HEK293 (cell line): ENCODE results near the gene MTA3.

Experiments used
- KLF9 ChIP-seq: fragments of 450-650 bp; formaldehyde crosslinking; IDR thresholded peaks from 2 replicates; pipeline ENCODE4 v1.5.1; 2016; ENCODE audit warnings: missing biosample characterization, missing genetic modification characterization, low read depth
- ZBTB20 ChIP-seq: fragments of 450-650 bp; formaldehyde crosslinking; IDR thresholded peaks from 2 replicates; pipeline ENCODE4 v1.5.1; 2016; ENCODE audit warnings: missing biosample characterization, missing genetic modification characterization
- ZNF623 ChIP-seq: fragments of 450-650 bp; formaldehyde crosslinking; IDR thresholded peaks from 2 replicates; pipeline ENCODE4 v1.5.1; 2016; ENCODE audit warnings: missing biosample characterization, missing genetic modification characterization
- TF ChIP-seq, protein P1 (sequence below): fragments of 450-650 bp; formaldehyde crosslinking; IDR thresholded peaks from 2 replicates; pipeline ENCODE4 v1.5.1; 2016; ENCODE audit warnings: missing biosample characterization, missing genetic modification characterization

DNA sequence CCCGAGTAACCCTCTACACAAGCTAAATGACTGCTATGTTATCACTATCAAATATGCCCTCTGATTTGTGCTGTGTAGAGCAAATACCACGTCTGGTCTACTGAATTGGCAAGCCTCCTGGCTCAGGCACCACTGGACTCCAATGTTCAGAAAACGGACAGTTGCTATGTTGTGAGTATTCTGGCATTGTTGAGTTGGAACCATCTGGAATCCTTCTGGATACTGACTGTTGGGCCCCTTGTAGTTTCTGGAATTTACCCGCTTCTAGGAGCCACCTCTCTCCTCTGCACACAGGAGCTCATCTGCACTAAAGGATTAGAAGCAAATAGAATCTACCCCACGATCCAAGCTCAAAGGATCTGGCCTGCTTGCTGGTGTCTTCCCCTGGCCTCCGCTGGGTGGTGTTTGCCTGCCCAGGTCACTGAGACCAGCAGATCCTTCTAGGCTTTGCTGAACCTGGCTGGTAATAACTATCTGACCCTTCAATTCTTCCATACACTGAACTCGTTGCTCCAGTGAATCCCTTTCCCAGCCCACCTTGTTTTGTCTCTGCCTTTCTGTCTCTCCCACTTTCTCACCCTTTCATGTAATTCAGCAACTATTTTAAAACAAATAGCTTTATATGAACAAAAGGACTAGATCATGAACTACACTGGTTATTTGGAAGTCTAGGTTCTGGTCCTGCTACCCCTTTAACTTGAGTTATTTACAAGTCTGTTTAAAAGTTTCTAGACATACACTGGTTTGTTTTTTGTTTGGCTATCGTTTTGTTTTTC is 226.0 kb downstream of the MTA3 start:
- TF ChIP-seq KLF9 (tag by site-specific recombination): no peak
- no peak for TF ChIP-seq ZNF623
- TF ChIP-seq ZBTB20 (tag by site-specific recombination): no peak
- TF ChIP-seq, protein P1, sequence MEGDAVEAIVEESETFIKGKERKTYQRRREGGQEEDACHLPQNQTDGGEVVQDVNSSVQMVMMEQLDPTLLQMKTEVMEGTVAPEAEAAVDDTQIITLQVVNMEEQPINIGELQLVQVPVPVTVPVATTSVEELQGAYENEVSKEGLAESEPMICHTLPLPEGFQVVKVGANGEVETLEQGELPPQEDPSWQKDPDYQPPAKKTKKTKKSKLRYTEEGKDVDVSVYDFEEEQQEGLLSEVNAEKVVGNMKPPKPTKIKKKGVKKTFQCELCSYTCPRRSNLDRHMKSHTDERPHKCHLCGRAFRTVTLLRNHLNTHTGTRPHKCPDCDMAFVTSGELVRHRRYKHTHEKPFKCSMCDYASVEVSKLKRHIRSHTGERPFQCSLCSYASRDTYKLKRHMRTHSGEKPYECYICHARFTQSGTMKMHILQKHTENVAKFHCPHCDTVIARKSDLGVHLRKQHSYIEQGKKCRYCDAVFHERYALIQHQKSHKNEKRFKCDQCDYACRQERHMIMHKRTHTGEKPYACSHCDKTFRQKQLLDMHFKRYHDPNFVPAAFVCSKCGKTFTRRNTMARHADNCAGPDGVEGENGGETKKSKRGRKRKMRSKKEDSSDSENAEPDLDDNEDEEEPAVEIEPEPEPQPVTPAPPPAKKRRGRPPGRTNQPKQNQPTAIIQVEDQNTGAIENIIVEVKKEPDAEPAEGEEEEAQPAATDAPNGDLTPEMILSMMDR: no peak
